ENCODE results near the gene RANBP3.

RANBP3 gene

GRCh38 chr19:5951338-5951861 is 26.5 kb downstream of the RANBP3 start:
- Histone ChIP-seq H3K27me3 (ENCODE audit: control insufficient read depth in 2 of 2, insufficient read depth in 2 of 2, low read length in 2 of 2) (no peaks in the 10 kb centered on the region), H3K4me3 (ENCODE audit: low read length in 2 of 2) (no peak overlapping the region), H3K9me3 (ENCODE audit: control insufficient read depth in 2 of 2, low read length in 2 of 2) (no peaks in the 10 kb centered on the region), H3K9ac (ENCODE audit: low read depth in 1 of 2, low read length in 2 of 2) (no peak overlapping the region), H3K4me1 (ENCODE audit: control insufficient read depth in 2 of 2, insufficient read depth in 2 of 2, low read length in 2 of 2) (peaks cover 43 to 45% of the 10 kb centered on the region in 2 donors), H3K27ac (ENCODE audit: low read depth in 2 of 2, low read length in 2 of 2) (peak overlapping the region in 1 of 2 donors; percentile 43), H3K36me3 (ENCODE audit: control insufficient read depth in 2 of 2, insufficient read depth in 2 of 2, low read length in 2 of 2) (peaks cover 3 to 14% of the 10 kb centered on the region in 2 donors)

- Histone ChIP-seq H3K27me3 (ENCODE audit: control insufficient read depth in 2 of 2, insufficient read depth in 2 of 2, low read length in 2 of 2) (no peaks in the 10 kb centered on the region), H3K9ac (ENCODE audit: low read depth in 1 of 2, low read length in 2 of 2) (no peak overlapping the region), H3K36me3 (ENCODE audit: control insufficient read depth in 2 of 2, insufficient read depth in 2 of 2, low read length in 2 of 2) (peaks cover 3 to 14% of the 10 kb centered on the region in 2 donors), H3K27ac (ENCODE audit: low read depth in 2 of 2, low read length in 2 of 2) (no peak overlapping the region), H3K9me3 (ENCODE audit: control insufficient read depth in 2 of 2, low read length in 2 of 2) (no peaks in the 10 kb centered on the region), H3K4me3 (ENCODE audit: low read length in 2 of 2) (no peak overlapping the region), H3K4me1 (ENCODE audit: control insufficient read depth in 2 of 2, insufficient read depth in 2 of 2, low read length in 2 of 2) (peaks cover 43 to 45% of the 10 kb centered on the region in 2 donors)
Observed at GRCh38 chr19:5950741-5951140, 27.2 kb downstream of the RANBP3 start.

- Histone ChIP-seq H3K36me3 (ENCODE audit: control insufficient read depth in 2 of 2, insufficient read depth in 2 of 2, low read length in 2 of 2) (peaks cover 3 to 18% of the 10 kb centered on the region in 2 donors), H3K27ac (ENCODE audit: low read depth in 2 of 2, low read length in 2 of 2) (peak overlapping the region in 1 of 2 donors; percentile 56), H3K4me1 (ENCODE audit: control insufficient read depth in 2 of 2, insufficient read depth in 2 of 2, low read length in 2 of 2) (peaks cover 38 to 45% of the 10 kb centered on the region in 2 donors), H3K9ac (ENCODE audit: low read depth in 1 of 2, low read length in 2 of 2) (no peak overlapping the region), H3K4me3 (ENCODE audit: low read length in 2 of 2) (no peak overlapping the region), H3K27me3 (ENCODE audit: control insufficient read depth in 2 of 2, insufficient read depth in 2 of 2, low read length in 2 of 2) (no peaks in the 10 kb centered on the region), H3K9me3 (ENCODE audit: control insufficient read depth in 2 of 2, low read length in 2 of 2) (no peaks in the 10 kb centered on the region)
Observed at GRCh38 chr19:5949792-5950305, 28.1 kb downstream of the RANBP3 start.

- Histone ChIP-seq H3K9me3 (ENCODE audit: control insufficient read depth in 2 of 2, low read length in 2 of 2) (no peaks in the 10 kb centered on the region), H3K4me3 (ENCODE audit: low read length in 2 of 2) (no peak overlapping the region), H3K9ac (ENCODE audit: low read depth in 1 of 2, low read length in 2 of 2) (peak overlapping the region in 1 of 2 donors; percentile 5), H3K36me3 (ENCODE audit: control insufficient read depth in 2 of 2, insufficient read depth in 2 of 2, low read length in 2 of 2) (peaks cover 3 to 18% of the 10 kb centered on the region in 2 donors), H3K27me3 (ENCODE audit: control insufficient read depth in 2 of 2, insufficient read depth in 2 of 2, low read length in 2 of 2) (no peaks in the 10 kb centered on the region), H3K4me1 (ENCODE audit: control insufficient read depth in 2 of 2, insufficient read depth in 2 of 2, low read length in 2 of 2) (peaks cover 29 to 40% of the 10 kb centered on the region in 2 donors), H3K27ac (ENCODE audit: low read depth in 2 of 2, low read length in 2 of 2) (peak overlapping the region in 1 of 2 donors; percentile 56)
Observed at GRCh38 chr19:5948752-5949564, 29.0 kb downstream of the RANBP3 start.

DNA sequence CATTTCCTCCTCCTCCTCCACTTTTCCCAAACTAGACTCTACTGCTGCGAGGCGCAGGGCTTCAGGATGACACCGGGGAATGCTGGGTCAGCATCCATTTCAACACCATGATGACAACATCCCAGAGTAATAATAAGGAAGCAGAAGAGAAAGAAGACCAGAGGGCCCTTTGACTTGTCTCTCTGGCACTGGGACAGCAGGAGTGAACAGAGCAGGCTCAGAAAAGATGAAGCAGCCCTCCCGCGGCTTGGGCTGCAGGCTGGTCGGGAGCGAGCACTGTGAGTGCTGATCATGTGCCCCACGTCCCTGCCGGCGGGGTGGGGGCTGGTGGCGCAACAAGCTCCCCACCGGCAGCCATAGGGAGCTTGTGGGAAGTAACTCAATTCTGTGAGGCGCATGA is 30.5 kb downstream of the RANBP3 start:
- peak overlapping the region; percentile 43 to 67 for H3K27ac ChIP-seq (ENCODE audit: low read depth in 2 of 2, low read length in 2 of 2)
- peak overlapping the region in 1 of 2 donors; percentile 13 for H3K4me3 ChIP-seq (ENCODE audit: low read length in 2 of 2)
- peaks cover 20 to 32% of the 10 kb centered on the region in 2 donors for H3K4me1 ChIP-seq (ENCODE audit: control insufficient read depth in 2 of 2, insufficient read depth in 2 of 2, low read length in 2 of 2)
- H3K36me3 ChIP-seq (ENCODE audit: control insufficient read depth in 2 of 2, insufficient read depth in 2 of 2, low read length in 2 of 2), result peaks cover 3 to 18% of the 10 kb centered on the region in 2 donors
- no peaks in the 10 kb centered on the region for H3K27me3 ChIP-seq (ENCODE audit: control insufficient read depth in 2 of 2, insufficient read depth in 2 of 2, low read length in 2 of 2)
- H3K9me3 ChIP-seq (ENCODE audit: control insufficient read depth in 2 of 2, low read length in 2 of 2), result no peaks in the 10 kb centered on the region
- no peak overlapping the region for H3K9ac ChIP-seq (ENCODE audit: low read depth in 1 of 2, low read length in 2 of 2)

DNA sequence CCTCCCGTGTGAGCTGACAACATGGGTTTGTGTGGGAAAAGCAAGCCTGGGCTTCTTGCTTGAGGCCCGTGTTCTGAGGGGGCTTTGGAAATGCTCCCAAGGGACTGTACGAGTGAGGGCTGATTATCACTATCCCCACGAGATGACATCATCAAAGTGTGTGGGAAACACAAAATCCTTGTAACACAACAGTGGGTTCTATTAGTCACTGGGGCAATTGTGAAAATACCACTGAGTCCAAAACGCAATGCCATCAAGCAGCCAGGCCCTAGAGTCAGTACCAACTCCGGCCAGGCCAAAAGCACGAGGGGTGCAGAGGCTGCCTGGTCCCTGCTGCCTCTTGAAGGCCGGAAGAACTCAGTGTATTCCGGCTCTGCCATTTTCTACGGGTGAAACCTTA is 34.3 kb downstream of the RANBP3 start:
- Histone ChIP-seq H3K27ac (ENCODE audit: low read depth in 2 of 2, low read length in 2 of 2) (peak overlapping the region; percentile 34 to 38), H3K27me3 (ENCODE audit: control insufficient read depth in 2 of 2, insufficient read depth in 2 of 2, low read length in 2 of 2) (no peaks in the 10 kb centered on the region), H3K9me3 (ENCODE audit: control insufficient read depth in 2 of 2, low read length in 2 of 2) (no peaks in the 10 kb centered on the region), H3K36me3 (ENCODE audit: control insufficient read depth in 2 of 2, insufficient read depth in 2 of 2, low read length in 2 of 2) (peaks cover 22 to 29% of the 10 kb centered on the region in 2 donors), H3K9ac (ENCODE audit: low read depth in 1 of 2, low read length in 2 of 2) (peak overlapping the region in 1 of 2 donors; percentile 8), H3K4me3 (ENCODE audit: low read length in 2 of 2) (no peak overlapping the region), H3K4me1 (ENCODE audit: control insufficient read depth in 2 of 2, insufficient read depth in 2 of 2, low read length in 2 of 2) (peaks cover 11 to 13% of the 10 kb centered on the region in 2 donors)

DNA sequence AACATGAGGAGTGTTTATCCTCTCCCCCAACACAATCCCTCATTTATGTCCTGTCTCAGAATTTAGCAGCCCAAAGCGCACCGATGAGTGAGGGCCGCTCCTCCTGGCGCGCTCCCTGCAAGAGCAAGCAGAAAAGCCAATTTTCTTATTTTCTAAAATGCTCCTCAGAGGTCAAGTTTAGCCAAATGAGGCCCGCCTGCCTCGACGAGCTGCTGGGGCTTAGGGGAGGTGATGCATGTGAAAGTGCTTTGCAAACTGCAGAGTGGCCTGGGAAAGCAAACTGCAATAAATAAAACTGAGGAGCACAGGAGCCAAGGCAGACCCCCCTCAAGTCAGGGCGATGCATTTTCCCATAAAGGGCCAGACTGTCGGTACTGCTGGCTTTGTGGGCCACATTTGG is 34.9 kb downstream of the RANBP3 start:
- H3K4me1 ChIP-seq (ENCODE audit: control insufficient read depth in 2 of 2, insufficient read depth in 2 of 2, low read length in 2 of 2), result peaks cover 8 to 10% of the 10 kb centered on the region in 2 donors
- no peak overlapping the region for H3K9ac ChIP-seq (ENCODE audit: low read depth in 1 of 2, low read length in 2 of 2)
- no peaks in the 10 kb centered on the region for H3K27me3 ChIP-seq (ENCODE audit: control insufficient read depth in 2 of 2, insufficient read depth in 2 of 2, low read length in 2 of 2)
- no peak overlapping the region for H3K4me3 ChIP-seq (ENCODE audit: low read length in 2 of 2)
- H3K36me3 ChIP-seq (ENCODE audit: control insufficient read depth in 2 of 2, insufficient read depth in 2 of 2, low read length in 2 of 2), result peaks cover 22 to 29% of the 10 kb centered on the region in 2 donors
- H3K27ac ChIP-seq (ENCODE audit: low read depth in 2 of 2, low read length in 2 of 2), result peak overlapping the region; percentile 34 to 38
- H3K9me3 ChIP-seq (ENCODE audit: control insufficient read depth in 2 of 2, low read length in 2 of 2), result no peaks in the 10 kb centered on the region

GRCh38 chr19:5941673-5942072 is 36.3 kb downstream of the RANBP3 start:
- H3K36me3 ChIP-seq (ENCODE audit: control insufficient read depth in 2 of 2, insufficient read depth in 2 of 2, low read length in 2 of 2), result peaks cover 25 to 26% of the 10 kb centered on the region in 2 donors
- H3K4me3 ChIP-seq (ENCODE audit: low read length in 2 of 2), result no peak overlapping the region
- H3K9ac ChIP-seq (ENCODE audit: low read depth in 1 of 2, low read length in 2 of 2), result no peak overlapping the region
- H3K27me3 ChIP-seq (ENCODE audit: control insufficient read depth in 2 of 2, insufficient read depth in 2 of 2, low read length in 2 of 2), result no peaks in the 10 kb centered on the region
- H3K27ac ChIP-seq (ENCODE audit: low read depth in 2 of 2, low read length in 2 of 2), result peak overlapping the region in 1 of 2 donors; percentile 33
- H3K9me3 ChIP-seq (ENCODE audit: control insufficient read depth in 2 of 2, low read length in 2 of 2), result no peaks in the 10 kb centered on the region
- peaks cover 7 to 10% of the 10 kb centered on the region in 2 donors for H3K4me1 ChIP-seq (ENCODE audit: control insufficient read depth in 2 of 2, insufficient read depth in 2 of 2, low read length in 2 of 2)

DNA sequence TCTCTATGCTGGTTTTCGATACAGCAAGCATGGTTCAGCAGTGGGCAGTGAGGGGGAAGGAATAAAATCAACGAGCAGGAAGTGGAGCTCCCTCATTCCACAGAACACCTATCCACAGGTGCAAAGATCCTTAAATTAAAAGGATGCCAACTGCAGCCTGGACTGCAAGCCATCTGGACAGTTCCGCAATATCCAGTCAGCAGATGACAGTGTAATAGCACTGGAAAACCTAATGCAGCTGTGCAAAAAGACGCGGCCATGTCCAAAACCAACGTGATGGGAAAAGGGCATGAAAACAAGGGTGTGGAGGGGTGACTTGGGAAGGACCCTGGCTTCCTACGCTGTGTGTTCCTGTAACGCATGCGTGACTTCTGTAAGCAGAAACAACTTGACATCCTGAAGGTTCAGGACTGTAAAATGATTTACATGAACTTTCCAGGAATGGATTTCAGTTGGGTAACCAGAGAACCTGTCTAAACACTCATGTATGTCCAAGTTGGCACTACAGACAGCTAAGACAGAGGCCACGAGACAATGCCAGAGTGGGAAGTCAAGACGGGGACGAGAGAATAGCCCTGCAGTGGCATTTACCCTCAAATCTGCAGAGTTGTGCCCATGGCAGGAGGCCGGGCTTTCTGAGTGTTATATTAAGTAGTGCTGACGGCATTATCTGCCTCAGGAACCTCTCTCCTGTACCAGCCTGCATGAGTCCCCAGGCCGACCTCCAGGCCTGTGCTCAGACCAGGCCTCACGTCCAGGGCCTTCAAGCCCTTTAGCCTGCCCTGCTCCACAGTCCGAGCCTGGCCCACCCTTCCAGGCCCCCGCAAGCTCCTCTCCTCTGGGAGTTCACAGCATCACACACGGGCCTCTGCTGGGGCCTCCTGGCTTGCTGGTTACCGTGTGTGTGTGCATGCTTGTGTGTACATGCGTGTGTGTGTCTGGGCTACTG is 37.4 kb downstream of the RANBP3 start:
- Histone ChIP-seq H3K27ac (ENCODE audit: low read depth in 2 of 2, low read length in 2 of 2) (no peak overlapping the region), H3K36me3 (ENCODE audit: control insufficient read depth in 2 of 2, insufficient read depth in 2 of 2, low read length in 2 of 2) (peaks cover 25 to 32% of the 10 kb centered on the region in 2 donors), H3K9ac (ENCODE audit: low read depth in 1 of 2, low read length in 2 of 2) (no peak overlapping the region), H3K4me1 (ENCODE audit: control insufficient read depth in 2 of 2, insufficient read depth in 2 of 2, low read length in 2 of 2) (peaks cover 6 to 10% of the 10 kb centered on the region in 2 donors), H3K27me3 (ENCODE audit: control insufficient read depth in 2 of 2, insufficient read depth in 2 of 2, low read length in 2 of 2) (no peaks in the 10 kb centered on the region), H3K9me3 (ENCODE audit: control insufficient read depth in 2 of 2, low read length in 2 of 2) (no peaks in the 10 kb centered on the region), H3K4me3 (ENCODE audit: low read length in 2 of 2) (no peak overlapping the region)
